A673 (cell line): ENCODE data around the gene SLC22A2. TPM values are rescaled to one million over a fixed set of nuclear protein-coding genes. Genes with fewer than 3 reads are reported as not detected.

Experiments used
- BruUV-seq: library from RNA; stranded (reverse); fragments of 400-500 nt; replicated peaks from 2 replicates; lab custom pipeline; 2021; lab: Mats Ljungman, UMichigan
- CTCF ChIA-PET: fragments of 300-600 bp; sonication (Branson Sonifier 250); formaldehyde crosslinking; loops from one replicate; lab custom pipeline; 2022; ENCODE audit warnings: antibody characterized with exemption; lab: Charles Lee
- POLR2A ChIA-PET: fragments of 300-600 bp; sonication (Branson Sonifier 250); formaldehyde crosslinking; loops from one replicate; lab custom pipeline; 2022; ENCODE audit warnings: antibody characterized with exemption; ENCODE audit not compliant: low non-redundant PET; lab: Charles Lee
- DNase-seq: peaks from one replicate; pipeline ENCODE4 v3.0.0-alpha.2; 2015; ENCODE audit warnings: low spot score
- H3K27ac ChIP-seq: fragments of 200-600 bp; sonication (generic); 2 replicates; pipeline ENCODE4 v1.5.1; 2016; ENCODE audit warnings: mixed run types, low read depth, mild to moderate bottlenecking, mixed read lengths, antibody characterized with exemption, low read length; ENCODE audit not compliant: poor library complexity, severe bottlenecking
- H3K27me3 ChIP-seq: fragments of 200-600 bp; sonication (generic); replicated peaks from 2 replicates; pipeline ENCODE4 v1.6.1; 2017; ENCODE audit warnings: mixed run types, low read depth, mild to moderate bottlenecking, mixed read lengths, antibody characterized with exemption, low read length; ENCODE audit not compliant: insufficient read depth, poor library complexity
- H3K36me3 ChIP-seq: fragments of 200-600 bp; sonication (generic); 2 replicates; pipeline ENCODE4 v1.6.1; 2016; ENCODE audit warnings: mixed run types, mild to moderate bottlenecking, mixed read lengths, antibody characterized with exemption, low read length; ENCODE audit not compliant: insufficient read depth, poor library complexity, severe bottlenecking
- H3K4me1 ChIP-seq: fragments of 200-600 bp; sonication (generic); 2 replicates; pipeline ENCODE4 v1.6.1; 2017; ENCODE audit warnings: mixed run types, mild to moderate bottlenecking, mixed read lengths, antibody characterized with exemption, low read length; ENCODE audit not compliant: insufficient read depth, poor library complexity, severe bottlenecking
- H3K4me3 ChIP-seq: fragments of 200-600 bp; sonication (generic); 2 replicates; pipeline ENCODE4 v1.5.1; 2016; ENCODE audit warnings: low read depth, mixed run types, mild to moderate bottlenecking, mixed read lengths, low read length; ENCODE audit not compliant: poor library complexity, severe bottlenecking
- H3K9me3 ChIP-seq: fragments of 200-600 bp; sonication (generic); 2 replicates; pipeline ENCODE4 v1.6.1; 2016; ENCODE audit warnings: mixed run types, low read depth, mild to moderate bottlenecking, mixed read lengths, antibody characterized with exemption, low read length; ENCODE audit not compliant: poor library complexity, severe bottlenecking
- EZH2 ChIP-seq: fragments of 200-600 bp; sonication (generic); IDR thresholded peaks from 2 replicates; pipeline ENCODE4 v1.6.1; 2017; ENCODE audit warnings: borderline replicate concordance, low read depth, mild to moderate bottlenecking, mixed read lengths, antibody characterized with exemption, low read length; ENCODE audit not compliant: poor library complexity, severe bottlenecking
- intact Hi-C: fragments of 100-400 bp; cut with micrococcal nuclease; formaldehyde crosslinking; loops from one replicate; pipeline ENCODE4 v1.10.0; 2022; ENCODE audit not compliant: unreplicated experiment
- total RNA-seq: library from RNA; stranded (reverse); gene quantifications from 2 replicates; pipeline ENCODE4 v1.2.3, GENCODE V29; 2021
- TF ChIP-seq, protein P1 (sequence below): fragments of 300-800, 200-600 bp; sonication (generic); conservative IDR thresholded peaks from 2 replicates; pipeline ENCODE4 v1.5.1; 2017; ENCODE audit warnings: low read depth, mild to moderate bottlenecking, antibody characterized with exemption, low read length, moderate library complexity, mixed read lengths

SLC22A2 gene
- total RNA-seq, 1 experiment from 2014 or later, result not detected

DNA sequence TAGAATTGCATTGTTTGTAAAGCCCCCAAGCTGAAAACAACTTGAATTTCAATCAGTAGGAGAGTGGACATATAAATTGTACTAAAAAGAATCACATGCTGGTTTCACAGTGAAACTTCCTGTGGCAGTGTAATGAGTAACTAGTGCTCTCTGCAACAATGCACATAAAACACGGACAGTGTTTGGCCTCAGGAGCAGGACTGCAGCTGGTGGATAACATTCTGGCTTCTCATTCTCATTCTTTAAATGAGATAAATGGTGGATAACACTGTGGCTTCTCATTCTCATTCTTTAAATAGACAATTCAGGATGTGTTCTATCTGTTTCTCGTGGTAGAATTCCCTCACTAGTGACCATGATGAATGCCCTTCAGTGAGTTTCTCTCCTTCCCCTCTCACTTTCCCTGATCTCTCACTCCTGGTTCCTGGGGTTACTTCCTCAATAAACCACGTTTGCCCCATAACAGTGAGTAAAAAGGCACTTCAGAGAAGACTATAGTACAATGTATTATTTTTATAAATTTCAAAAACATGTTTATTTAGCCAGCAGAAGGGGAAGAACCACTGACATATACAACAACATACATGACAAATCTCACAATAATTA is 59.9 kb downstream of the SLC22A2 start:
- Histone ChIP-seq H3K27me3 (no peaks in the 10 kb centered on the region), H3K9me3 (peaks cover 4% of the 10 kb centered on the region), H3K27ac (no peak overlapping the region), H3K4me1 (no peaks in the 10 kb centered on the region), H3K36me3 (no peaks in the 10 kb centered on the region), H3K4me3 (no peak overlapping the region)
- ChIA-PET CTCF (no interaction called here), POLR2A (no interaction called here)
- intact Hi-C loops, result no loop called here
- no peak for DNase-seq
- TF ChIP-seq EZH2, result no peak
- TF ChIP-seq, protein P1, sequence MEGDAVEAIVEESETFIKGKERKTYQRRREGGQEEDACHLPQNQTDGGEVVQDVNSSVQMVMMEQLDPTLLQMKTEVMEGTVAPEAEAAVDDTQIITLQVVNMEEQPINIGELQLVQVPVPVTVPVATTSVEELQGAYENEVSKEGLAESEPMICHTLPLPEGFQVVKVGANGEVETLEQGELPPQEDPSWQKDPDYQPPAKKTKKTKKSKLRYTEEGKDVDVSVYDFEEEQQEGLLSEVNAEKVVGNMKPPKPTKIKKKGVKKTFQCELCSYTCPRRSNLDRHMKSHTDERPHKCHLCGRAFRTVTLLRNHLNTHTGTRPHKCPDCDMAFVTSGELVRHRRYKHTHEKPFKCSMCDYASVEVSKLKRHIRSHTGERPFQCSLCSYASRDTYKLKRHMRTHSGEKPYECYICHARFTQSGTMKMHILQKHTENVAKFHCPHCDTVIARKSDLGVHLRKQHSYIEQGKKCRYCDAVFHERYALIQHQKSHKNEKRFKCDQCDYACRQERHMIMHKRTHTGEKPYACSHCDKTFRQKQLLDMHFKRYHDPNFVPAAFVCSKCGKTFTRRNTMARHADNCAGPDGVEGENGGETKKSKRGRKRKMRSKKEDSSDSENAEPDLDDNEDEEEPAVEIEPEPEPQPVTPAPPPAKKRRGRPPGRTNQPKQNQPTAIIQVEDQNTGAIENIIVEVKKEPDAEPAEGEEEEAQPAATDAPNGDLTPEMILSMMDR, result no peak
- no TSS peak for BruUV-seq

DNA sequence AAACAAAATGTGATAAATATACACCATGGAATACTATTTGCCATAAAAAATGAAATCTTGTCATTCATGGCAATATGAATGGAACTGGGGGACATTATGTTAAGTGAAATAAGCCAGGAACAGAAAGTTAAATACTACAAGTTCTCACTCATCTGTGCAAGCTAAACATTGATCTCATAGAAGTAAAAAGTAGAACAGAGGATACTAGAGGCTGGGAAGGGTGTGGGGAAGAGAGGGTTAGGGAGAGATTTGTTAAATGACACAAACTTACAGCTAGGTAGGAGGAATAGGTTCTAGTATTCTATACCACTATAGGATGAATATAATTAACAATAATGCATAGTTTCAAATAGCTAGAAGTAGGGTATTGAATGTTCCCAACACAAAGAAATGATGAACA is 61.0 kb downstream of the SLC22A2 start:
- Histone ChIP-seq H3K4me1 (no peaks in the 10 kb centered on the region), H3K9me3 (peaks cover 11% of the 10 kb centered on the region), H3K4me3 (no peak overlapping the region), H3K36me3 (no peaks in the 10 kb centered on the region), H3K27ac (no peak overlapping the region), H3K27me3 (no peaks in the 10 kb centered on the region)
- TF ChIP-seq, protein P1, result no peak
- no peak for TF ChIP-seq EZH2
- intact Hi-C loops, result no loop called here
- ChIA-PET POLR2A (no interaction called here), CTCF (no interaction called here)
- DNase-seq, result no peak
- no TSS peak for BruUV-seq

DNA sequence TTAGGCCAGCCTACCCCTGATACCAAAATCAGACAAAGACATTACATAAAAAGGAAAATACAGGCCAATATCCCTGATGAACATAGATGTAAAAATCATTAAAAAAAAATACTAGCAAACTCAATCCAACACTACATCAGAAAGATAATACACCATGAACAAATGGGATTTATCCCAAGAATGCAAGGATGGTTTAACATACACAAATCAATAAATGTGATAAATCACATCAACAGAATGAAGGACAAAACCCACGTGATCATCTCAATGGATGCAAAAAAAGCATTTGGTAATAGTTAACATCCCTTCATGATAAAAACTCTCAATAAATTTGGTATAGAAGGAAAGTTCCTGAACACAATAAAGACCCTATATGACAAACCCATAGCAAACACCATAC is 63.8 kb downstream of the SLC22A2 start:
- intact Hi-C loops, result no loop called here
- H3K4me3 ChIP-seq, result no peak overlapping the region
- BruUV-seq, result no TSS peak
- no peaks in the 10 kb centered on the region for H3K36me3 ChIP-seq
- no peak overlapping the region for H3K27ac ChIP-seq
- POLR2A ChIA-PET, result no interaction called here
- no peak for DNase-seq
- H3K4me1 ChIP-seq, result no peaks in the 10 kb centered on the region
- TF ChIP-seq EZH2, result no peak
- TF ChIP-seq, protein P1, result no peak
- H3K27me3 ChIP-seq, result no peaks in the 10 kb centered on the region
- H3K9me3 ChIP-seq, result peaks cover 12% of the 10 kb centered on the region
- CTCF ChIA-PET, result no interaction called here
